Glutamatergic neuron (in vitro differentiated cells): ENCODE data around the gene GPSM3. TPM values are rescaled to one million over a fixed set of nuclear protein-coding genes. Genes with fewer than 3 reads are reported as not detected.
"Not testable (repeated sequence)": the region's sequence is repeated elsewhere in the genome, so short reads cannot be mapped to it uniquely, and the experiment has no call there.

Source experiments
- DNase-seq: peaks from one replicate; pipeline ENCODE4 v3.0.0; 2022
- H3K27ac Mint-ChIP-seq: one replicate; pipeline ENCODE4 v1.8.0; 2020; ENCODE audit warnings: mild to moderate bottlenecking, mixed read lengths, inconsistent platforms; ENCODE audit not compliant: unreplicated experiment
- H3K27me3 Mint-ChIP-seq: one replicate; pipeline ENCODE4 v1.8.0; 2020; ENCODE audit warnings: mild to moderate bottlenecking, moderate library complexity, mixed read lengths, inconsistent platforms; ENCODE audit not compliant: unreplicated experiment
- H3K36me3 Mint-ChIP-seq: one replicate; pipeline ENCODE4 v1.8.0; 2020; ENCODE audit warnings: mild to moderate bottlenecking, mixed read lengths, inconsistent platforms; ENCODE audit not compliant: unreplicated experiment
- H3K4me1 Mint-ChIP-seq: one replicate; pipeline ENCODE4 v1.8.0; 2020; ENCODE audit warnings: mild to moderate bottlenecking, low read depth, mixed read lengths, inconsistent platforms; ENCODE audit not compliant: unreplicated experiment
- H3K4me3 Mint-ChIP-seq: one replicate; pipeline ENCODE4 v1.8.0; 2020; ENCODE audit warnings: mild to moderate bottlenecking, mixed read lengths, inconsistent platforms; ENCODE audit not compliant: unreplicated experiment
- H3K9me3 Mint-ChIP-seq: one replicate; pipeline ENCODE4 v1.8.0; 2020; ENCODE audit warnings: mild to moderate bottlenecking, moderate library complexity, mixed read lengths, inconsistent platforms; ENCODE audit not compliant: unreplicated experiment
- CTCF ChIP-seq: fragments of 200-600 bp; sonication (generic); IDR thresholded peaks from one replicate; pipeline ENCODE4 v1.5.0; 2021; ENCODE audit not compliant: partially characterized antibody, unreplicated experiment
- total RNA-seq: library from RNA; stranded (reverse); fragmentation: NEBNext Ultra II Directional; extraction: Animal tissue kit (Norgen Biotek cat#: 25700); gene quantifications from one replicate; pipeline ENCODE4 v1.2.1, GENCODE V29; 2021; ENCODE audit not compliant: unreplicated experiment

Gene GPSM3
- total RNA-seq, 1 donor from 2014 or later, result 3.2 TPM

- no peaks in the 10 kb centered on the region for H3K36me3 Mint-ChIP-seq
- TF ChIP-seq CTCF, result no peak
- H3K9me3 Mint-ChIP-seq, result peaks cover 12% of the 10 kb centered on the region
- DNase-seq, result no peak
- H3K4me1 Mint-ChIP-seq, result peaks cover 14% of the 10 kb centered on the region
- peak overlapping the region; percentile 17 for H3K27ac Mint-ChIP-seq
- peaks cover 9% of the 10 kb centered on the region for H3K27me3 Mint-ChIP-seq
- H3K4me3 Mint-ChIP-seq, result peak overlapping the region; percentile 38
These were observed 5.3 kb downstream of the GPSM3 start for GRCh38 chr6:32187009-32187709.

DNA sequence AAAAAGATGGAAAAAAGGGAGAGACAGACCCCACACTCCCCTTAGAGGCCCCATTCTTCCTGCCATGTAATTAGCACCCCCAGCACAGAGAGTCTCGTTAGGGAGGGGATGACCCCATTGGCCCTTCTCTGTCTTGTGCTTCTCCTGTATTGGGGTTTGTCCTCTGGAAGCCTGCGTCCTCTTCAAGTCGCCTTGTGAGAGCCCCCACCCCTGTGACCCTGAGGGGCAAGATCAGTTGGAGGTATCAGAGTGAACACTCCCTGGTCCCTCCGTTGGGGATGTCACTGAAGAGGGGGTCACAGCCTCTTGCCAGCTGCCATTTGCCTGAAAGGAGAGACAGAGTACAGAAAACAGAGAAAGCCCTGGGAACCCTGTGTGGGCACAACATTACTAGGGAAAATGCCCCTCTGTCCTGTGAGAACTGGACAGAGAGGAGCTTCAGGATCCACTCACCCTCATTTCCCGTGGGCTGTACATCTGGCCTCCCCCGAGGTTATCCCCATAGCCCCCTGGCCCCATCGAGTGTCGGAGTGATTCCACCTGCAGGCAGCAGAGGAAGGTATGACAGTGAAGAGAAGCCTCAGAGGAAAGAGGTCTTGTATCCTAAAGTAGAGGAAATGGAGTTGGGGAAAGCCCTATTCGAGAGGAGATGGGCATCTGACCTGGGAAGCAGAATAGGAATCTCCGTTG lies 6.1 kb downstream of the GPSM3 start:
- peak overlapping the region; percentile 14 for H3K27ac Mint-ChIP-seq
- peak overlapping the region; percentile 20 for H3K4me3 Mint-ChIP-seq
- DNase-seq, H3K27me3 Mint-ChIP-seq, H3K9me3 Mint-ChIP-seq, H3K36me3 Mint-ChIP-seq: not testable (repeated sequence)
- peaks cover 14% of the 10 kb centered on the region for H3K4me1 Mint-ChIP-seq

- Mint-ChIP-seq H3K4me1 (peaks cover 14% of the 10 kb centered on the region), H3K4me3 (peak overlapping the region; percentile 25), H3K27ac (peak overlapping the region; percentile 52)
- not testable (repeated sequence) for H3K36me3 Mint-ChIP-seq, H3K9me3 Mint-ChIP-seq, H3K27me3 Mint-ChIP-seq
- peak; percentile 44 for DNase-seq
These were observed 6.7 kb downstream of the GPSM3 start for GRCh38 chr6:32185681-32186131.

GRCh38 chr6:32184084-32184640 lies 8.3 kb downstream of the GPSM3 start, which contains the start of gene AGER:
Gene AGER, minus strand, starts transcription at chr6:32184253. Its CDS starts 31 bp downstream, at chr6:32184222.
- H3K27me3 Mint-ChIP-seq, result peaks cover 7% of the 10 kb centered on the region
- no peak within 1 kb of the TSS for H3K4me3 Mint-ChIP-seq
- DNase-seq, result no peak
- peaks cover 27% of the 10 kb centered on the region for H3K4me1 Mint-ChIP-seq
- no peak for TF ChIP-seq CTCF
- H3K9me3 Mint-ChIP-seq, result peaks cover 6% of the 10 kb centered on the region
- H3K36me3 Mint-ChIP-seq, result peaks cover 1% of the 10 kb centered on the region
- no peak within 1 kb of the TSS for H3K27ac Mint-ChIP-seq

DNA sequence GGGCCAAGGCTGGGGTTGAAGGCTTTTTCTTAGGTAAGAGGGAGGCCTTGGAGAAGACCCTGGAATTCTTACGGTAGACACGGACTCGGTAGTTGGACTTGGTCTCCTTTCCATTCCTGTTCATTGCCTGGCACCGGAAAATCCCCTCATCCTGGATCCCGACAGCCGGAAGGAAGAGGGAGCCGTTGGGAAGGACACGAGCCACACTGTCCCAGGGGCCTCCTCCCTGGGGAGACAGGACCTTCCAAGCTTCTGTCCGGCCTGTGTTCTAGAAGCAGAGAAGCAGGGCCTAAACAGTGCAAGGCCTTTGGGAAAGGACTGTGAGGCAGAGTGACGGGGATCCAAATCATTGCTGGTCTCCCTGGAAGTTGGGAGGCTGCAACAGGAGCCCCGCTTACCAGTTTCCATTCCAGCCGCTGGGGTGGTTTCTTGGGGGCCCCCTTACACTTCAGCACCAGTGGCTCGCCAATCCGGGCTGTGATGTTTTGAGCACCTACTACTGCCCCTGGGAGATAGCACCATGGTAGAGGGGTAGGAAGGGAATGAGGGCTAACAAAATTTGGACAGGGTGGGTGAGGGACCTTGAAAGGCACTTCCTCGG lies 8.9 kb downstream of the GPSM3 start:
- TF ChIP-seq CTCF, result no peak
- Mint-ChIP-seq H3K27me3 (peaks cover 11% of the 10 kb centered on the region), H3K9me3 (peaks cover 7% of the 10 kb centered on the region), H3K27ac (no peak overlapping the region), H3K4me1 (peaks cover 27% of the 10 kb centered on the region), H3K36me3 (peaks cover 5% of the 10 kb centered on the region), H3K4me3 (no peak overlapping the region)
- no peak for DNase-seq
